Astrocyte (in vitro differentiated cells and primary cell): ENCODE results near the gene LFNG. TPM values are rescaled to one million over a fixed set of nuclear protein-coding genes. Genes with fewer than 3 reads are reported as not detected.

Experiments
- DNase-seq: peaks from one replicate; pipeline ENCODE4 v3.0.0-alpha.2; 2010; ENCODE audit warnings: low read depth
- FAIRE-seq: peaks from 2 replicates; lab custom pipeline; 2011; peaks lifted over from hg19 to GRCh38; lab: Jason Lieb, UNC
- H2AFZ ChIP-seq: 2 replicates; pipeline ENCODE4 v1.6.0; 2012; ENCODE audit warnings: low read depth, low read length, inconsistent platforms
- H3K27ac ChIP-seq: 2 replicates; pipeline ENCODE4 v1.5.1; 2011; ENCODE audit warnings: low read depth, low read length, inconsistent platforms
- H3K27me3 ChIP-seq: 2 replicates; pipeline ENCODE4 v1.6.0; 2011; ENCODE audit warnings: low read length, inconsistent platforms; ENCODE audit not compliant: insufficient read depth
- H3K36me3 ChIP-seq: 2 replicates; pipeline ENCODE4 v1.5.1; 2011; ENCODE audit warnings: low read length, inconsistent platforms; ENCODE audit not compliant: insufficient read depth
- H3K4me1 ChIP-seq: 2 replicates; pipeline ENCODE4 v1.5.1; 2011; ENCODE audit warnings: low read length, inconsistent platforms; ENCODE audit not compliant: insufficient read depth
- H3K4me2 ChIP-seq: 2 replicates; pipeline ENCODE4 v1.6.0; 2012; ENCODE audit warnings: low read length, inconsistent platforms
- H3K4me3 ChIP-seq: 2 replicates; pipeline ENCODE4 v1.5.1; 2011; ENCODE audit warnings: low read depth, mild to moderate bottlenecking, low read length, inconsistent platforms; ENCODE audit not compliant: insufficient read depth
- H3K79me2 ChIP-seq: 2 replicates; pipeline ENCODE4 v1.6.0; 2012; ENCODE audit warnings: mild to moderate bottlenecking, low read length, inconsistent platforms; ENCODE audit not compliant: insufficient read depth
- H3K9ac ChIP-seq: 2 replicates; pipeline ENCODE4 v1.6.0; 2012; ENCODE audit warnings: mild to moderate bottlenecking, low read length, inconsistent platforms
- H3K9me3 ChIP-seq: 2 replicates; pipeline ENCODE4 v1.5.1; 2012; ENCODE audit warnings: low read depth, mild to moderate bottlenecking, low read length, inconsistent platforms; ENCODE audit not compliant: insufficient read depth
- H4K20me1 ChIP-seq: 2 replicates; pipeline ENCODE4 v1.6.0; 2012; ENCODE audit warnings: low read length, inconsistent platforms; ENCODE audit not compliant: insufficient read depth
- H3K27ac Mint-ChIP-seq: one replicate; pipeline ENCODE4 v1.8.0; 2021; ENCODE audit warnings: mild to moderate bottlenecking, mixed read lengths; ENCODE audit not compliant: unreplicated experiment
- H3K27me3 Mint-ChIP-seq: one replicate; pipeline ENCODE4 v1.8.0; 2021; ENCODE audit warnings: low read depth, mixed read lengths; ENCODE audit not compliant: unreplicated experiment
- H3K36me3 Mint-ChIP-seq: one replicate; pipeline ENCODE4 v1.8.0; 2021; ENCODE audit warnings: low read depth, mixed read lengths; ENCODE audit not compliant: unreplicated experiment
- H3K4me1 Mint-ChIP-seq: one replicate; pipeline ENCODE4 v1.8.0; 2021; ENCODE audit warnings: low read depth, mixed read lengths; ENCODE audit not compliant: unreplicated experiment
- H3K4me3 Mint-ChIP-seq: one replicate; pipeline ENCODE4 v1.8.0; 2021; ENCODE audit warnings: mild to moderate bottlenecking, moderate library complexity, mixed read lengths; ENCODE audit not compliant: unreplicated experiment
- H3K9me3 Mint-ChIP-seq: one replicate; pipeline ENCODE4 v1.8.0; 2021; ENCODE audit warnings: mild to moderate bottlenecking, mixed read lengths; ENCODE audit not compliant: unreplicated experiment
- CTCF ChIP-seq: IDR thresholded peaks from 2 replicates; pipeline ENCODE4 v1.5.1; 2011; ENCODE audit warnings: low read depth, mild to moderate bottlenecking, inconsistent platforms, low read length, moderate library complexity; ENCODE audit not compliant: insufficient read depth
- EZH2 ChIP-seq: IDR thresholded peaks from 2 replicates; pipeline ENCODE4 v1.6.1; 2012; ENCODE audit warnings: mild to moderate bottlenecking, low read length, inconsistent platforms; ENCODE audit not compliant: insufficient read depth
- total RNA-seq: library from RNA; stranded (reverse); gene quantifications from 2 replicates; pipeline ENCODE4 v1.2.1, GENCODE V29; 2021

The LFNG gene
- total RNA-seq, 1 donor from 2014 or later = 58.6 TPM

DNA sequence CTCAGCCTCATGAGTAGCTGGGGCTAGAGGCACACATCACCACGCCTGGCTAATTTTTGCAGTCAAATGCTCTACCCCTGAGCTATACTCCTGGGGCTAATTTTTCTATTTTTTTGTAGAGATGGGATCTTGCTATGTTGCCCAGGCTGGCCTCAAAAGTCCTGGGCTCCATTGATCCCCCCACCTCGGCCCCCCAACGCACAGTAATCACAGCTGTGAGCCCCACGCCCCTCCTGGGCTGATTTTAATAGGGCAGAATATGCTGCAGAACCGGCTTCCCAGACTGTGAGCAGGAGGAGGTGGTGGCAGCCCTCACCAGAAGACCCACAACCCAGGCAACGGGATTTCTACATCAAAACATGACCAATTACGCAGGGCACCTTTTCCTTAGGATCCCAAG lies 20.6 kb downstream of the LFNG start:
- H3K27me3 Mint-ChIP-seq = no peaks in the 10 kb centered on the region

DNA sequence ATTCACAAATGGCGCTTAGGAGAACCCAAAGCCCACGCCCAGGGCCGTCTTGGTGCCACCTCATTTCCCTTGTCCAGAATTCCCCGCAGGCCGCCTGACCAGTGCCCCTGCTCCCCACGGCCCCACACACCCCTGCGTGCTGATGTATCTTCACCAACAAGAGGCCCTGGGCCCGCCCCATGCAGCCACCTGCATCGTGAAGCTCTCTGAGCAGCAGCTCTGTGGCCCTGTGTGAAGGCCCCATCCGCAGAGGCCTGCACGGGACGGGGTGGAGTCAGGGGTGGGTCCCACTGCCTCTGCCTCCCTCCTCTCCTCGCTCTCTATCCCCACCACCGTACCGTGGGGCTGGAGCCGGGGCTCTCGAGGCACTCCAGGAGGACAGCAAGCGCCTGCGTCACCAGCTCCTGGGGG lies 21.1 kb downstream of the LFNG start:
- no peaks in the 10 kb centered on the region for H3K9me3 ChIP-seq
- H3K27me3 ChIP-seq = no peaks in the 10 kb centered on the region
- Mint-ChIP-seq H3K27ac (no peak overlapping the region), H3K27me3 (no peaks in the 10 kb centered on the region), H3K4me3 (no peak overlapping the region), H3K9me3 (no peaks in the 10 kb centered on the region), H3K36me3 (peaks cover 5% of the 10 kb centered on the region), H3K4me1 (no peaks in the 10 kb centered on the region)
- no peak overlapping the region for H3K4me3 ChIP-seq
- TF ChIP-seq EZH2 (no peak), CTCF (no peak)
- H2AFZ ChIP-seq = no peak overlapping the region
- H3K9ac ChIP-seq = no peak overlapping the region
- no peak overlapping the region for H3K4me2 ChIP-seq
- DNase-seq (no peak), FAIRE-seq (no peak)
- no peaks in the 10 kb centered on the region for H3K36me3 ChIP-seq
- no peaks in the 10 kb centered on the region for H3K4me1 ChIP-seq
- no peaks in the 10 kb centered on the region for H3K79me2 ChIP-seq
- H3K27ac ChIP-seq = no peak overlapping the region
- H4K20me1 ChIP-seq = peaks cover 11% of the 10 kb centered on the region

More for the DNA sequence above, 20.6 kb downstream of the LFNG start:
- no peak overlapping the region for H3K4me3 Mint-ChIP-seq
- no peak overlapping the region for H3K4me3 ChIP-seq
- H3K79me2 ChIP-seq = no peaks in the 10 kb centered on the region
- H3K9me3 Mint-ChIP-seq = no peaks in the 10 kb centered on the region
- H3K4me1 Mint-ChIP-seq = no peaks in the 10 kb centered on the region
- no peaks in the 10 kb centered on the region for H3K36me3 ChIP-seq
- no peaks in the 10 kb centered on the region for H3K4me1 ChIP-seq
- H3K9ac ChIP-seq = no peak overlapping the region
- TF ChIP-seq CTCF (no peak), EZH2 (no peak)
- H3K36me3 Mint-ChIP-seq = peaks cover 5% of the 10 kb centered on the region
- FAIRE-seq (no peak), DNase-seq (no peak)
- no peak overlapping the region for H2AFZ ChIP-seq
- no peak overlapping the region for H3K27ac Mint-ChIP-seq
- H3K4me2 ChIP-seq = no peak overlapping the region
- H3K27me3 ChIP-seq = no peaks in the 10 kb centered on the region
- no peaks in the 10 kb centered on the region for H3K9me3 ChIP-seq
- peaks cover 11% of the 10 kb centered on the region for H4K20me1 ChIP-seq
- H3K27ac ChIP-seq = no peak overlapping the region

GRCh38 chr7:2541291-2542010 lies 21.9 kb downstream of the LFNG start:
- Histone ChIP-seq H3K27ac (no peak overlapping the region), H3K9me3 (no peaks in the 10 kb centered on the region), H3K79me2 (no peaks in the 10 kb centered on the region), H3K4me3 (no peak overlapping the region), H3K27me3 (no peaks in the 10 kb centered on the region), H3K4me1 (no peaks in the 10 kb centered on the region), H2AFZ (no peak overlapping the region), H3K4me2 (no peak overlapping the region), H3K36me3 (no peaks in the 10 kb centered on the region), H4K20me1 (peaks cover 11% of the 10 kb centered on the region), H3K9ac (no peak overlapping the region)
- H3K4me1 Mint-ChIP-seq = no peaks in the 10 kb centered on the region
- H3K36me3 Mint-ChIP-seq = peaks cover 5% of the 10 kb centered on the region
- no peak for FAIRE-seq
- no peak for DNase-seq
- H3K27me3 Mint-ChIP-seq = no peaks in the 10 kb centered on the region
- no peaks in the 10 kb centered on the region for H3K9me3 Mint-ChIP-seq
- H3K4me3 Mint-ChIP-seq = no peak overlapping the region
- TF ChIP-seq CTCF = no peak
- TF ChIP-seq EZH2 = no peak
- H3K27ac Mint-ChIP-seq = no peak overlapping the region
